Measurements from ENCODE around the gene RIMBP2.

GRCh38 chr12:130484221-130484620 is 231.9 kb downstream of the RIMBP2 start:
- no peak for TF ChIP-seq EZH2phosphoT487 (IDR thresholded peaks at IDR 0.05; ENCODE audit: low read length)
- TF ChIP-seq, protein P1, sequence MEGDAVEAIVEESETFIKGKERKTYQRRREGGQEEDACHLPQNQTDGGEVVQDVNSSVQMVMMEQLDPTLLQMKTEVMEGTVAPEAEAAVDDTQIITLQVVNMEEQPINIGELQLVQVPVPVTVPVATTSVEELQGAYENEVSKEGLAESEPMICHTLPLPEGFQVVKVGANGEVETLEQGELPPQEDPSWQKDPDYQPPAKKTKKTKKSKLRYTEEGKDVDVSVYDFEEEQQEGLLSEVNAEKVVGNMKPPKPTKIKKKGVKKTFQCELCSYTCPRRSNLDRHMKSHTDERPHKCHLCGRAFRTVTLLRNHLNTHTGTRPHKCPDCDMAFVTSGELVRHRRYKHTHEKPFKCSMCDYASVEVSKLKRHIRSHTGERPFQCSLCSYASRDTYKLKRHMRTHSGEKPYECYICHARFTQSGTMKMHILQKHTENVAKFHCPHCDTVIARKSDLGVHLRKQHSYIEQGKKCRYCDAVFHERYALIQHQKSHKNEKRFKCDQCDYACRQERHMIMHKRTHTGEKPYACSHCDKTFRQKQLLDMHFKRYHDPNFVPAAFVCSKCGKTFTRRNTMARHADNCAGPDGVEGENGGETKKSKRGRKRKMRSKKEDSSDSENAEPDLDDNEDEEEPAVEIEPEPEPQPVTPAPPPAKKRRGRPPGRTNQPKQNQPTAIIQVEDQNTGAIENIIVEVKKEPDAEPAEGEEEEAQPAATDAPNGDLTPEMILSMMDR (IDR thresholded peaks at IDR 0.05; ENCODE audit: low read length) = no peak
